Esophagus muscularis mucosa (tissue), 4 donors: Measurements from ENCODE around the gene PSG11. TPM values are rescaled to one million over a fixed set of nuclear protein-coding genes. Genes with fewer than 3 reads are reported as not detected.
"Not testable (repeated sequence)": the region's sequence is repeated elsewhere in the genome, so short reads cannot be mapped to it uniquely, and the experiment has no call there.

ENCODE experiments used
- DNase-seq: peaks from one replicate; pipeline ENCODE4 v3.0.0-alpha.2; 2017; ENCODE audit errors: extremely low spot score
- H3K27ac ChIP-seq, 4 donors: fragments of 200-600 bp; sonication (generic); replicated peaks in 1 of 4; 1 replicate in 3 of 4; 2 replicates in 1 of 4; pipeline ENCODE4 v1.5.1; 2016 to 2019; ENCODE audit warnings: mild to moderate bottlenecking in 1 of 4
- H3K27me3 ChIP-seq, 4 donors: fragments of 200-600 bp; sonication (generic); one replicate each; pipeline versions ENCODE4 v1.5.1 to v1.6.0; 2016 to 2019
- H3K36me3 ChIP-seq, 4 donors: fragments of 200-600 bp; sonication (generic); one replicate each; pipeline ENCODE4 v1.5.1; 2016 to 2019
- H3K4me1 ChIP-seq, 4 donors: fragments of 200-600 bp; sonication (generic); one replicate each; pipeline ENCODE4 v1.5.1; 2016 to 2019
- H3K4me3 ChIP-seq, 4 donors: fragments of 200-600 bp; sonication (generic); 1 replicate in 2 of 4; 2 replicates in 2 of 4; pipeline ENCODE4 v1.5.1; 2016 to 2019; ENCODE audit warnings: mild to moderate bottlenecking in 4 of 4, moderate library complexity in 1 of 4
- H3K9me3 ChIP-seq, 4 donors: fragments of 200-600 bp; sonication (generic); 1 replicate in 3 of 4; 2 replicates in 1 of 4; pipeline ENCODE4 v1.5.1; 2016 to 2019
- POLR2A ChIP-seq: fragments of 450-650 bp; IDR thresholded peaks from one replicate; pipeline ENCODE4 v1.6.1; 2017; ENCODE audit warnings: antibody characterized with exemption, moderate library complexity, mild to moderate bottlenecking, low read depth
- WGBS: methylation state at CpG from one replicate; pipeline ENCODE4 v1.1.5; 2018; 5-methylcytosine and 5-hydroxymethylcytosine counted together
- intact Hi-C: fragments of 100-400 bp; cut with DNase I; formaldehyde crosslinking; loops from one replicate; pipeline ENCODE4 v1.15.1; 2023
- total RNA-seq, 4 donors: library from RNA; depleted of rRNA; stranded (reverse); fragments of >200 nt; gene quantifications; one replicate each; pipeline versions ENCODE4 v1.1.0 to v1.2.1, GENCODE V29; 2016

PSG11 gene
- total RNA-seq, 4 donors from 2014 or later = not detected

DNA sequence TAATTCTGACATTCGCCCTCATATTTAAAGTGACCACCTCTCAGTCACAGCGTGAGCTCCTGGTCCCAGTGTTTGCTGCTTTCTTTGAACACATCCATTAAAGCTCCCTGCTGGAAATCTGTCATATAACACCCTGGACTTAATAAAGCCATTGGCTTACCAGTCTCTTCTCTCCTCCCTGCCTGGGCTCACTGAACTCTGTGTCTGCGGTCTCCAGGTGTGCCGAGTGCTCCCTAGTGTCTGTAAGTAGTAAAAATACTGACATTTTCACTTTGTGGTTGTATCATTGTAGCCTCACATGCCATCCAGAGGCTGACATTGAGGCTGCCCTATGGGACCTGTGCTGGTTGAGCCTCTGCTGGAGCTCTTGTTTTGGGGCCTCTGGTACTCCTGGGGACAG lies 2.6 kb upstream of the PSG11 start:
- no peaks in the 10 kb centered on the region for H3K4me1 ChIP-seq
- peaks cover 0 to 4% (median 0%) of the 10 kb centered on the region in 4 donors for H3K27me3 ChIP-seq
- H3K4me3 ChIP-seq = no peak overlapping the region
- 88% methylated on average over 4 of the region's 4 CpGs for WGBS
- no peaks in the 10 kb centered on the region for H3K9me3 ChIP-seq
- DNase-seq = no peak
- TF ChIP-seq POLR2A = no peak
- no peak overlapping the region for H3K27ac ChIP-seq
- intact Hi-C loops = no loop called here
- H3K36me3 ChIP-seq = no peaks in the 10 kb centered on the region

DNA sequence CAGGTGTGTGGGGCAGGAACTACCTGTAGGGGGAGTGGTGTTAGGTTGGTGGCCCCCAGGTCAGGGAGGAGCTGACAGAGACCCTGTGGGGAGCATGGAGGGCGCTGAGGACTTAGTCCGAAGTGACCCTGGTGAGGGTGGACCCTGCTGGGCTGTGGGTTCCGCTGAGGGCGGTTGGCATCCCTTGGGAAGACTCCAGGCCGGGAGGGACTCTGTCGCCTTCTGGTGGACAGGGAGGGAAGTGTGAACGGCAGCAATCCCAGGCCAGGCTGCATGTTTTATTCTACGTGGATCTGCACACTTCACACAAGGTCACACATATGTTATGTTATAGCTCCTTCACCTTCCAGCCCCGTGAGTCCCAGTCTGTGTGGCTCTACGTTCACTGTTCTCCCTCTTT lies 1.7 kb upstream of the PSG11 start:
- WGBS = 60% methylated on average over 9 of the region's 10 CpGs
- H3K4me1 ChIP-seq, intact Hi-C loops: not testable (repeated sequence)

DNA sequence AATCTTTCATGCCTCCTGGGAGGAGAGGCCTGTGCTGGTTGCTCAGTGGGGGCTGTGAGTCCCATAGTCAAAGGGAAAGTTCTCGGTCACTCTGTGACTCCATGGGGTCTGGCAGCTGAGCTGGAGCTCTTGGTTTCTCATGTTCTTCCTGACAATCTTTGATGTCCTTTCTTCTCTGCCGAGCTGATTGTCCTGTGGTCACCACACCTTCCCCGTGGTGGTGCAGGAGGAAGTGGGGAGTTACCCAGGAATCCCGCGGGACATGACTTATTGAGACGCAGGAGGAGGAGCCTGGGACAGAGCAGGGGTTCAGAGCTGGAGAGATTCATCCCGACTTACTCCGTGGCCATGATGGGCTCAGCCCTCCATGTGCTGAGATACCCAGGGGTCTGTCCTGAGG lies 792 bp upstream of the PSG11 start:
- H3K9me3 ChIP-seq, intact Hi-C loops, H3K36me3 ChIP-seq, DNase-seq, H3K4me3 ChIP-seq, H3K27ac ChIP-seq, H3K4me1 ChIP-seq, H3K27me3 ChIP-seq: not testable (repeated sequence)
- 89% methylated on average over 6 of the region's 8 CpGs for WGBS

More for the DNA sequence above, 1.7 kb upstream of the PSG11 start:
- not testable (repeated sequence) for H3K4me3 ChIP-seq, H3K27me3 ChIP-seq, H3K27ac ChIP-seq, H3K9me3 ChIP-seq, DNase-seq, H3K36me3 ChIP-seq

DNA sequence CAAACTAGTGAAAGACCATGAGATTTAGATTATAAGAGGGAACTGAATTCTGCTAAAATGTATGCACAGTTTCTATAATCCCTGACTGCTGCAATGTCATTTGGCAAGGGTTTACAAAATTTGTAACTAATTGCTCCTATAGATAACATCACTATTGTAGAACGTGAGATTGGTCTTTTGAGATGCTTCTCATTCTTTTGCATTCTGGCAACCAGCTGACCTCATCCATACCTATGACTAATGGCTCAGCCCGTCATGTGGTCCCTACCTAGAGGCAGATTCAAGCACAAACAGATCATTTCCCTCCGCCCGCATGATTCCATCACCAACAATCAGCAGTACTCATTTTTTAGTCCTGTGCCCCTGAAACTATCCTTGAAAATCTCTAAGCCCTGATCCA lies 4.2 kb downstream of the PSG11 start:
- H3K4me3 ChIP-seq, H3K36me3 ChIP-seq, H3K9me3 ChIP-seq, intact Hi-C loops, DNase-seq, H3K27ac ChIP-seq, H3K27me3 ChIP-seq, H3K4me1 ChIP-seq: not testable (repeated sequence)
- WGBS = 61% methylated on average over 4 of the region's 4 CpGs

DNA sequence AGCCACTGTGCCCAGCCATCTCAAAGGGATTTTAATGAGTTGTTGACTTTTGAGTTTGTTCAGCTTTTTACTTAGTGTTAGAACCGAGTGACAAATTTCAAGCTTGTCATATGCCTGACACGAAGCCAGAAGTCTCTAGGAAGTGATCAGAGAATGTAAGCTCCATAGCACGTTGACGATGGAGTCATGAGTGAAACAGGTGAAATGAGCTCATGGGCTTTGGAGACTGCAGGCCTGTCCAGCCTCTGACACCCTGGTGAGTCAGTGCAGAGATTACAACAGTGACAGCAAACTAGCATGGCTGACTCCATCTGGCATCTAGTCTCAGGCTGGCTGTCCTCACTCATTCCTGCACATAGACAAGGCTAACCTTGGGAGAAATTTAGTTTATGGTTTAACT lies 4.6 kb downstream of the PSG11 start:
- WGBS = 85% methylated on average over 4 of the region's 4 CpGs
- H3K4me1 ChIP-seq, H3K36me3 ChIP-seq, DNase-seq, intact Hi-C loops, H3K27ac ChIP-seq, H3K4me3 ChIP-seq, H3K9me3 ChIP-seq, H3K27me3 ChIP-seq: not testable (repeated sequence)

DNA sequence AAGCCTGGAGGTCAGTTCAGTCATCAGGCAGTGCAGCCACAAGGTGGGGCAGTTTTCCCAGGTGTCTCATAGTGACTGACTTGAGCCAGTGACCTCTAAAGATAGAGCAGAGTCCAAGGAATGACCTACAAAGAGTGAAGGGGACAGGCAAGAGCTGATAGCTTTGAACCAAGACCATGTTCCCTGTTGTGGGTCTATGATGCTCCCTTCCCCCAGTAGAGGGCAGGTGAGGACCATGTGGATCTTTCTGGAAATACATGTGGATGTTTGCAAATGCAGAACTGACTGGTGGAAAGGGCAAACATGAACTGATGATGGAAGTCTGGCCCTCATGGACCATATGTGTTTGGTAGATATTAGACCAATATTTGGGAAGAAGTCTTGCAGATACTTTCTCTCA lies 6.7 kb downstream of the PSG11 start:
- H3K9me3 ChIP-seq, DNase-seq, H3K27me3 ChIP-seq, H3K4me3 ChIP-seq, H3K27ac ChIP-seq, H3K4me1 ChIP-seq, intact Hi-C loops, H3K36me3 ChIP-seq: not testable (repeated sequence)

DNA sequence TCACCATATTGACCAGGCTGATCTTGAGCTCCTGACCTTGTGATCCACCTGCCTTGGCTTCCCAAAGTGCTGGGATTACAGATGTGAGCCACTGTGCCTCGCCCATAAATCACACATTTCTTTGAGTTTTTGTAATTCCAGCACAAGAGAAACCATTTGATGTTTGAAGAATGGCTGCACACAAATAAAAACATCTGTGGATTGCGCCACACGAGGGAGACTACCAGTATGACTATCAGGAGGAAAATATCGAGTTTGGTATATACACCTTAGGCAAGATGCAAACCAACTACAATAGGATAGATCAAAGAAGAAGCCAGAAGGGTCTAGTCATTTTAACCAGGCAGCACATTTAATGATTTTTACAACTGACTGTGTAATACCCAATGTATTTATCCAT lies 20.4 kb downstream of the PSG11 start:
- H3K27me3 ChIP-seq = peaks cover 0 to 13% (median 0%) of the 10 kb centered on the region in 4 donors
- DNase-seq, H3K27ac ChIP-seq, H3K9me3 ChIP-seq, H3K4me1 ChIP-seq, H3K36me3 ChIP-seq, intact Hi-C loops, H3K4me3 ChIP-seq: not testable (repeated sequence)
- WGBS = 74% methylated on average over 4 of the region's 4 CpGs

DNA sequence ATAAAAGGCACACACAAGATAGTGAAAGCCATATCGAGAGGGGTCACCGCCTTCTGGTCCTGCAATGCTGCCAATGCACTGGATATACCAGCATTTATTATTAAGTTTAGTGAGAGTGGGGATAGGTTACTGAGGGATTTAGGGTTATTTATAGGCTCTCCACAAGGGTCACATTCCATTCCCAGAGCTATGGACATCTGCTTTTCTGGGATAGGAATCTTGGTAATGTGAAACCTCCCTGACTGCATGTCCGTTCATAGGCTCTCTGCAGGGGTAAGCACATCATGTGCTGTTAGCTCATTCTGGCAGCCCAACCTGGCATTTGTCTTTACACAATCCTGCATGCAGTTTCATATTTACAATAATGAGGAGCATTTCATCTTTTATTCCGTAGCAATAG lies 21.4 kb downstream of the PSG11 start:
- 35% methylated on average over 4 of the region's 4 CpGs for WGBS
- DNase-seq, H3K4me1 ChIP-seq, intact Hi-C loops, H3K36me3 ChIP-seq, H3K27me3 ChIP-seq, H3K27ac ChIP-seq, H3K9me3 ChIP-seq, H3K4me3 ChIP-seq: not testable (repeated sequence)

DNA sequence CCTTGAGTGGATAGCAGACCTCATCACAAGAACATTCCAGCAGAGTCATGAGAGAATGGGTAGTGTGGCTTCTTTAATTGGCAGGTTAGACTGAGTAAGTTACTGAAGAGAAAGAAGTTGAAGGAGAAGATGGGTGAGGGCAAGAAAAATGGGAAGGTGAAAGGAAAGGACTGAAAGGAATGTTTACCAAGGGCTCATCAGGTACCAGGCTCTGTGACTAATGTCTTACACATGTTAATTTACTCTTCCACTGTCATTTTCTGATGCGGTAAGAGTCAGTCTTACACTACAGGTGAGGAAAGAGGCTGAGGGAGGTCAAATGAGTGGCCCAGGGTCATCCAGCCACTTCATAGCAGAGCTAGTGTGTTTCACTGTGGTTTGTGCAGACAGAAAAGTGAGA lies 22.6 kb downstream of the PSG11 start:
- H3K4me1 ChIP-seq, H3K4me3 ChIP-seq, DNase-seq, H3K27ac ChIP-seq, H3K27me3 ChIP-seq, H3K9me3 ChIP-seq, H3K36me3 ChIP-seq, intact Hi-C loops: not testable (repeated sequence)
- WGBS = 78% methylated on average over 1 of the region's 1 CpG

DNA sequence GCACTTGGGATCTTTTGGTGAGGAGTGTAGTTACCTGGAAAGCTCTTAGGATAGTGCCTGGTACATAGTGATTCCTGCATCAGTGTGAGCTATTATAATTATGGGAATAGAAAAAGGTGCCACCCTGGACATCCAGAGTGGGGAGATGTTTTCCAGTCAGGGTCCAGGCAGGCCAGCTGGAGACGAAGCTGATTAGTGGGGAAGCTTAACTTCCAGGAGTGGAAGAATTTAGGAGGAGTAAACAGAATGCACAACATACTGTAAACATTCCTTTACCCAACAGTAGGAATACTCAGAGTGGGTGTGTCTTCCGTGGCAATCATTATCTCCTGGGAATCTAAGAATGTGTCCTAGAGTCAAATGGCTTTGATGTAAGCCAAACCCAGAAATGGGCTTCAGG lies 23.3 kb downstream of the PSG11 start:
- H3K36me3 ChIP-seq, H3K4me1 ChIP-seq, H3K4me3 ChIP-seq, DNase-seq, H3K27ac ChIP-seq, H3K27me3 ChIP-seq, H3K9me3 ChIP-seq, intact Hi-C loops: not testable (repeated sequence)
- 47% methylated on average over 2 of the region's 2 CpGs for WGBS

DNA sequence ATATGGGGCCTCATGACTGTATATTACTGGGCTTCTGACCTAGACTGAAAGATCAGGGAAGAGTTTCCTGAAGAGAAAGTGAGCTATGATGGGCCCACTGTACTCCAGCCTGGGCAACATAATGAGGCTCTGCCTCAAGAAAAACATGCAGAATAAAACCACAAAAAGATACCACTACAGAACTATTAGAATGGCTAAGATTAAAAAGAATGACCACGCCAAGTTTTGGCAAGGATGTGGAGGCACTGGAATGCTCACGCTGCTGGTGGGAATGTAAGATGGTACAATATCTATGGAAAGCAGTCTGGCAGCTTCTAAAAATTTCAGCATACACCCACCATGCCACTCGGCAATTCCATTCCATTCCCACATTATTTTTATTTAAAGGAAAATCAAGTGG lies 30.1 kb downstream of the PSG11 start:
- H3K36me3 ChIP-seq, DNase-seq, H3K27me3 ChIP-seq, H3K4me3 ChIP-seq, H3K4me1 ChIP-seq, intact Hi-C loops, H3K9me3 ChIP-seq, H3K27ac ChIP-seq: not testable (repeated sequence)
- WGBS = 93% methylated on average over 3 of the region's 3 CpGs

DNA sequence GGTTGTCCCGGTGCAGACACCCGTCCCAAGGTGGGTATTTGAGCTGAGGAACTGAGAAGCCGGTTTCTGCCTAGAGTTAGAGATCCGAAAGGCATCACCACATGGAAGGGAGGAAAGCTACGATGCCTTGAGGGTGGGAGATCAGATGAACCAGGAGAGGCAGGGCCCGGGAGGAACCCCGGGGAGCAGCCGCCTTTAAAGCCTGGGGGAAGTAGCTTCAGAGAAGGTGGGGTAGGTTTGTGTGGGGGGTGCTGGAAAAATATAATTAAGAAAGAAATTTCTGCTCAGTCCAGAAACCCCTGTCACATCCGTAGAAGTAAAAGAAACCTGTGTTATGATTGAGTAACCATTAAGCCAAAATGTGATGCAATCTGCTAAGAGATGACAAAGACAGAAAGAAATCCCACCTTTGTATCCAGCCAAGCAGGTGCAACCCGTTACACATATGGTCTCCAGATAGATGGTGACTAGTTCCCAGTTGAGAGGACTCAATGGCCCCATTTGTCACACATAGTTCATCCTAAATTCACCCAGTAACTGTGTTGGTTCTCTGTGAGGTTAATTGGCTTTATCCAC lies 34.2 kb downstream of the PSG11 start:
- H3K27ac ChIP-seq, DNase-seq, intact Hi-C loops, H3K27me3 ChIP-seq, H3K4me3 ChIP-seq, H3K9me3 ChIP-seq, H3K36me3 ChIP-seq, H3K4me1 ChIP-seq: not testable (repeated sequence)
- WGBS = 76% methylated on average over 10 of the region's 10 CpGs
